Neural crest cell (in vitro differentiated cells): ENCODE results near the gene CSRP1. TPM values are rescaled to one million over a fixed set of nuclear protein-coding genes. Genes with fewer than 3 reads are reported as not detected.

ENCODE experiments used
- DNase-seq: peaks from one replicate; pipeline ENCODE4 v3.0.0; 2021; ENCODE audit warnings: low read depth, mixed read lengths, low spot score
- H3K27ac Mint-ChIP-seq: one replicate; pipeline ENCODE4 v1.8.0; 2021; ENCODE audit warnings: mild to moderate bottlenecking, mixed read lengths; ENCODE audit not compliant: unreplicated experiment
- H3K27me3 Mint-ChIP-seq: 2 replicates; pipeline ENCODE4 v1.8.0; 2021; ENCODE audit warnings: low read depth, mild to moderate bottlenecking, mixed read lengths
- H3K36me3 Mint-ChIP-seq: 2 replicates; pipeline ENCODE4 v1.8.0; 2021; ENCODE audit warnings: low read depth, mild to moderate bottlenecking, mixed read lengths
- H3K4me1 Mint-ChIP-seq: 2 replicates; pipeline ENCODE4 v1.8.0; 2021; ENCODE audit warnings: mixed read lengths
- H3K4me3 Mint-ChIP-seq: one replicate; pipeline ENCODE4 v1.8.0; 2021; ENCODE audit warnings: mild to moderate bottlenecking, mixed read lengths
- H3K9me3 Mint-ChIP-seq: 2 replicates; pipeline ENCODE4 v1.8.0; 2021; ENCODE audit warnings: mixed read lengths
- total RNA-seq: library from RNA; stranded (reverse); gene quantifications from 2 replicates; pipeline ENCODE4 v1.2.1, GENCODE V29; 2021
- TF ChIP-seq, protein P1 (sequence below): fragments of 200-600 bp; sonication (generic); conservative IDR thresholded peaks from 2 replicates; pipeline ENCODE4 v1.5.0; 2021; ENCODE audit warnings: antibody characterized with exemption, mild to moderate bottlenecking

The CSRP1 gene
- total RNA-seq, 1 donor from 2014 or later: 1.5 TPM

GRCh38 chr1:201516511-201517127 lies 9.7 kb upstream of the CSRP1 start:
- Mint-ChIP-seq H3K4me1 (peaks cover 18% of the 10 kb centered on the region), H3K4me3 (no peak overlapping the region), H3K27me3 (peaks cover 3% of the 10 kb centered on the region), H3K27ac (no peak overlapping the region), H3K9me3 (no peaks in the 10 kb centered on the region), H3K36me3 (no peaks in the 10 kb centered on the region)
- no peak for DNase-seq
- TF ChIP-seq, protein P1, sequence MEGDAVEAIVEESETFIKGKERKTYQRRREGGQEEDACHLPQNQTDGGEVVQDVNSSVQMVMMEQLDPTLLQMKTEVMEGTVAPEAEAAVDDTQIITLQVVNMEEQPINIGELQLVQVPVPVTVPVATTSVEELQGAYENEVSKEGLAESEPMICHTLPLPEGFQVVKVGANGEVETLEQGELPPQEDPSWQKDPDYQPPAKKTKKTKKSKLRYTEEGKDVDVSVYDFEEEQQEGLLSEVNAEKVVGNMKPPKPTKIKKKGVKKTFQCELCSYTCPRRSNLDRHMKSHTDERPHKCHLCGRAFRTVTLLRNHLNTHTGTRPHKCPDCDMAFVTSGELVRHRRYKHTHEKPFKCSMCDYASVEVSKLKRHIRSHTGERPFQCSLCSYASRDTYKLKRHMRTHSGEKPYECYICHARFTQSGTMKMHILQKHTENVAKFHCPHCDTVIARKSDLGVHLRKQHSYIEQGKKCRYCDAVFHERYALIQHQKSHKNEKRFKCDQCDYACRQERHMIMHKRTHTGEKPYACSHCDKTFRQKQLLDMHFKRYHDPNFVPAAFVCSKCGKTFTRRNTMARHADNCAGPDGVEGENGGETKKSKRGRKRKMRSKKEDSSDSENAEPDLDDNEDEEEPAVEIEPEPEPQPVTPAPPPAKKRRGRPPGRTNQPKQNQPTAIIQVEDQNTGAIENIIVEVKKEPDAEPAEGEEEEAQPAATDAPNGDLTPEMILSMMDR: no peak

- H3K36me3 Mint-ChIP-seq: no peaks in the 10 kb centered on the region
- no peak for DNase-seq
- H3K9me3 Mint-ChIP-seq: no peaks in the 10 kb centered on the region
- H3K27me3 Mint-ChIP-seq: peaks cover 3% of the 10 kb centered on the region
- H3K4me3 Mint-ChIP-seq: no peak overlapping the region
- H3K4me1 Mint-ChIP-seq: peaks cover 21% of the 10 kb centered on the region
- TF ChIP-seq, protein P1: no peak
- no peak overlapping the region for H3K27ac Mint-ChIP-seq
These were observed 9.0 kb upstream of the CSRP1 start for GRCh38 chr1:201515895-201516294.

GRCh38 chr1:201515062-201515750 lies 8.3 kb upstream of the CSRP1 start:
- DNase-seq: no peak
- Mint-ChIP-seq H3K27ac (no peak overlapping the region), H3K36me3 (no peaks in the 10 kb centered on the region), H3K27me3 (peaks cover 3% of the 10 kb centered on the region), H3K9me3 (no peaks in the 10 kb centered on the region), H3K4me1 (peaks cover 21% of the 10 kb centered on the region), H3K4me3 (no peak overlapping the region)
- TF ChIP-seq, protein P1: no peak

DNA sequence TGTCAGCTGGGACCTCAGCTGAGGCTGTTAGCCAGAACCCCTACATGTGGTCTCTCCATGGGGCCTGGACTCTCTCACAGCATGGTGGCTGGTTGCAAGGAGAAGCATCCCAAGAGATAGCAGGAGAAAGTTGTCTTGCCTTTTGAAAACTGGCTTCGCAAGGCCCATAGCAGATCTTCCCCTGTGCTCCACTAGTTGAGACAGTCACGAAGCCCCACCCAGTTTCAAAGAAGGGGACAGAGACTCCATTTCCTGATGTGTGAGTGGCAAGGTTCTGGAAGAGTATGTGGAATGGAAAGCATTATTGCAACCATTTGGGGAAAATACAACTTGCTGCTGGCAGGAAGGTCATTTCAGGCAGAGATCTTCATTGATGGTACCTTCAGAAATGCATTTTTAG lies 7.5 kb upstream of the CSRP1 start:
- H3K27me3 Mint-ChIP-seq: peaks cover 3% of the 10 kb centered on the region
- no peak for DNase-seq
- TF ChIP-seq, protein P1: no peak
- no peaks in the 10 kb centered on the region for H3K36me3 Mint-ChIP-seq
- H3K27ac Mint-ChIP-seq: no peak overlapping the region
- no peak overlapping the region for H3K4me3 Mint-ChIP-seq
- no peaks in the 10 kb centered on the region for H3K9me3 Mint-ChIP-seq
- peaks cover 21% of the 10 kb centered on the region for H3K4me1 Mint-ChIP-seq

DNA sequence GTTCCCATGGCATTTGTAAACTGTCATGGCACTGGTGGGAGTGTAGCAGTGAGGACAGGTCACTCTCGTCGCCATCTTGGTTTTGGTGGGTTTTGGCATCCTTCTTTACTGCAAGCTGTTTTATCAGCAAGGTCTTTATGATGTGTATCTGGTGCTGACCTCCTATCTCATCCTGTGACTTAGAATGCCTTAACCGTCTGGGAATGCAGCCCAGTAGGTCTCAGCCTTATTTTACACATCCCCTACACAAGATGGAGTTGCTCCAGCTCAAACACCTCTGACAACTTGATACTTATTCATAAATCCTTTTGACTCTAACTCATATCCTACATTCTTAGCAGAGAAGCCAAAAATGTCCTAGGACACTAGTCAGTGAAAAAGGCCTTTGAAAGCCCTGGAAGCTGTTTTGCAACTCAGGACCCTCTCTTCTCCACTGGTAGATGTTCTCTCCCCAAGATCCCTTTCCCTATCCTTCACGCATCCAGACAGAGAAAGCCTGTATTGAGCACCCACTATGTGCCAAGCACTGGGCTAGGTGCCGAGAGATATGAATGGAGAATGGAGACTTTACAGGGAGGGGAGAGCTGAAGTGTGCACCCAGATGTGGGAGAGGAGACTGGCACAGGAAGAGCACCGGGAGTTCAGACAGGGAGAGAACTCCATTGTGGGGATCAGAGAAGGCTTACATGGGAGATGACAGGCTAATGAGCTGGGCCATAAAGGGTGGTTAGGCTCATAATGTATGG lies 6.7 kb upstream of the CSRP1 start:
- peak overlapping the region; percentile 16 for H3K27ac Mint-ChIP-seq
- no peak overlapping the region for H3K4me3 Mint-ChIP-seq
- TF ChIP-seq, protein P1: no peak

More for the DNA sequence above, 6.7 kb upstream of the CSRP1 start:
- H3K36me3 Mint-ChIP-seq: no peaks in the 10 kb centered on the region
- H3K27me3 Mint-ChIP-seq: peaks cover 3% of the 10 kb centered on the region
- no peaks in the 10 kb centered on the region for H3K9me3 Mint-ChIP-seq
- DNase-seq: no peak
- peaks cover 21% of the 10 kb centered on the region for H3K4me1 Mint-ChIP-seq
